HG02798 (cell line): ENCODE measurements around the gene MYLIP.
A peak's percentile ranks its signal among the peaks of the same experiment; 100 is the strongest.

Source experiments
- ATAC-seq: cut with Tn5 transposase; IDR thresholded peaks from one replicate; pipeline ENCODE4 v1.9.1; 2021; ENCODE audit warnings: mild to moderate bottlenecking; ENCODE audit not compliant: unreplicated experiment, poor library complexity

The MYLIP gene

DNA sequence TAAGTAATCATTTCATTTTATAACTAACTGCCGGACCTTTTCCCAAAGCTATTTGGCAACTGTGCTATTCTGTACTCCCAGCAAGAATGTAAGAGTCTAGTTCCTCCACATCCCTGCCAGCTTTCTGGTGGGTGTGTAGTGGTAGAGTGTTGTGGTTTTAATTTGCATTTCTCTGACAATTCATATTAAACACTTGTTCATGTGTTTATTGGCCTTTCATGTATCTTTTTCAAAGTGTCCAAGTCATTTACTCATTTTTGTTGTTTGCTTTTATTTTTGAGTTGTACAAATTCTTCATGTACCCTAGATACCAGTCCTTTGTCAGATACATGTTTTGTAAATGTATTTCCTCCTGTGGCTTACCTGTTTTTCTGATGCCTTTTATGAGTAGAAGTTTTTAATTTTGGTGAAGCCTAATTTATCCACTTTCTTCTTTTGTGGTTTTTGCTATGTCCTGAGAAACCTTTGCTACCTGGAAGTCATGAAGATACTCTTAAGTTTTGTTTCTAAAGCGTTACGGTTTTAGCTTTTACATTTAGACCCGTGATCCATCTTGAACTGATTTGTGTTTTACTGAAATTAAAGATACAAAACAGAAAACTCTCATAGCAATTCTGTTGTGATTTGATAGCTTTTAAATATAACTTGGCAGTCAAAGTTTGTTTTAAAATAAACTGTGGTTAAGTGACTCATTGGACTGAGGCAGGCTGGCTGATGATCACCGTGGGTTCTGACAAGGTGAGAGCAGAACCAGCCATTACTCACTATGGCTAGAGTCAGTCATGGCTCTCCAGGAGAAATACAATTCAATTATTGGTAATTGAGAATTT is 8.0 kb downstream of the MYLIP start:
- peak; percentile 66 for ATAC-seq

DNA sequence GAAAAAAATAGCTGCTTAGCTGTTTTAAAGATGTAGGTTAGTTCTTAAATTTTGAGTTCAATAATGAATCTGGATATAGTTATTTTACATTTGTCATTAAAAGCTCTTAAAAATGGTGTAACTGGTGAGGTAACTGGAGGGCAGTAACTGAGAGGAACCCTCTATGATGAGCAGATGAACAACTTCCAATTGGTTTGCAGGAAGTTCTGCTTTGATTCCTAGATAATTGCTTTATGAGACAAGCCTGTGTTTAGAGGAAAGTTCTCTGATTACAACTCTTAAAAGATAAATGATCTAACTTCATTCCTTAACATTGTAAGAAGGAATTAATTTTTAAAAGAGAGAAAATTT is 8.5 kb downstream of the MYLIP start:
- ATAC-seq, result no peak

DNA sequence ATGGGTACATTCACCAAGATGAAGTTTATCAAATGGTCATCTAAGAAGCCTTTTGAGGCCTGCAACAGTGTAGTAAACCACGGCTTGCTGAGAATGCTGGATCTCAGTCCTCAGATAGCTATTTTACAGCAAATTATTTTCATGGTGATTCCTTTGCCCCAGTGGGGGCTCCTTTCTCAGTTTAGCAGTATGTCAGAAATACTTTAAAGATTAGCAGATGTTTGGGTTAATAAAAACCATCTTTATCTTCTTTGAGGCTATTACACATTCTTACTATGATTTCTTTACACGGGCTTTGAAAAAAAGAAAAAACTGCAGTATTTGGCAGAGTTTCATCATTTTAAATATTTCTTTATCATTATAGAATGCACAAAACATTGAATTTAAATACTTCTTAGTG is 10.7 kb downstream of the MYLIP start:
- no peak for ATAC-seq

DNA sequence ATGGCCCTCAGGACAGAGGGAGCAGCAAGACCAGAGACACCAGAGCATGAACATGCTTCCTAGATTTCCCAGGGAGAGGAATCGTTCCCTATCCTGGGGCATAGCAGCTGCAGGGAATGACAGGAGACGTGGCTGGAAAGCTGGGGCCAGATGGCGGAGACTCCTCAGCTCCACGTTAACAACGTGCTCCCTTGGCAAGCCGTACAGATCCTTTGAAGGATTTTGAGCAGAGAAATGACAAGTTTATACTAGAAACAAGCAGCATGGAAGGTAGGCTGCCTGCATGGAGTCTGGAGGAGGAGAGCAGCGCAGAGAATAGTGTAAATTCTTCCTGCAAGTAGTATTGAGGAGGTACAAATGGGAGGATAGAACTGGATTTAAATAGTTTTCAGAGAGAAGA is 11.7 kb downstream of the MYLIP start:
- no peak for ATAC-seq

DNA sequence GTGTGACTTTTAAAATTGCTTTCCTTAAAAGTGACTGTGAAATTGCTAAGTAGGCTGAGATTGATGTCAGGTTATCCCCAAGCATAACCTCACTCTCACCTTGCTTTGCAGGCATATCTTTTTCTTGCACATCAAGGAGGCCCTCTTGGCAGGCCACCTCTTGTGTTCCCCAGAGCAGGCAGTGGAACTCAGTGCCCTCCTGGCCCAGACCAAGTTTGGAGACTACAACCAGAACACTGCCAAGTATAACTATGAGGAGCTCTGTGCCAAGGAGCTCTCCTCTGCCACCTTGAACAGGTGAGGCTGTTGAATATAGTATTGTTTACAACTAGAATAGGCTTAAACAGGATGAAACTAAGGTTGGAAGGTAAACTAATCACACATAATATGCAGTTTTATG is 12.6 kb downstream of the MYLIP start:
- no peak for ATAC-seq

DNA sequence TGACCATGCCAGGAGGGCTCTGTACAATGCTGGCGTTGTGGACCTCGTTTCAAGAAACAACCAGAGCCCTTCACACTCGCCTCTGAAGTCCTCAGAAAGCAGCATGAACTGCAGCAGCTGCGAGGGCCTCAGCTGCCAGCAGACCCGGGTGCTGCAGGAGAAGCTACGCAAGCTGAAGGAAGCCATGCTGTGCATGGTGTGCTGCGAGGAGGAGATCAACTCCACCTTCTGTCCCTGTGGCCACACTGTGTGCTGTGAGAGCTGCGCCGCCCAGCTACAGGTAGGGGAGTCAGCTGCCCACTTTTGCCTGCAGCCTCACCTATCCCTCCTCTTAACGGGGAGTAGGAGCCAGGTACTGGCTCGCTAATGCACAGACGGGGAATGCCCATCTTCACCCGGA is 16.2 kb downstream of the MYLIP start:
- no peak for ATAC-seq

DNA sequence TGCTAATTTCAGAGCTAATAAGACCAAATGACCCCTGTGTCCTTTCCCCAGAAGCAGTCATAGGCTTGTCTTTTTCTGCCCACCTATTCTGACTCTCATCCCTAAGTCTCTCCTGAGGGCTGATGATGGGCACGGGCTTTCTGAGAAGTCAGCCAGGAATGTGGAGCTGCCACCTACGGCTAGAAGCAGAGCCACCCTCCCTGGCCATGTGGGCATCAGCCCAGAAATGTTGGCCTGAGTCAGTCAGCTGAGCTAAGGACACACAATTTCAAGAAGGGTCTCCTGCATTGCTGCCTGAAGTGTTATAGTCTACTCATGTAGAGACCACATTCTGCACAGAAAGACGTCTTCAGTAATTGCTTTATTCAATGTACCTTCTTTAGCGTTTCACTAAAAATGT is 17.1 kb downstream of the MYLIP start:
- ATAC-seq, result no peak

DNA sequence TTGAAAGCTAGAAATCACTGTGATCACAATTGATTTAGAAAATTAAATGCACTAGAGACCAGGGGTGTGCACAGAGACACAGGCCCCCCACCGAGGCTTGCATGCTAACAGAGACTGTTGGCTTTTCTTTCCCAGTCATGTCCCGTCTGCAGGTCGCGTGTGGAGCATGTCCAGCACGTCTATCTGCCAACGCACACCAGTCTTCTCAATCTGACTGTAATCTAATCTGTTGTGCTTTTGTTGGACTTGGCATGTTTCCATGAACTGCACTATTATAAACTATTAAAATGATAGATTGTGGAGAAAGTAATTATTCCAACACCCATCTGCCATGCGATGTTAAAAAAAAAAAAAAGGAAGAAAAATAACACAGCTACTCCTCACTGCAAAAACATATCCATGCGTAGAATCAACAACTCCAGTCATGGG is 17.7 kb downstream of the MYLIP start:
- ATAC-seq, result no peak

DNA sequence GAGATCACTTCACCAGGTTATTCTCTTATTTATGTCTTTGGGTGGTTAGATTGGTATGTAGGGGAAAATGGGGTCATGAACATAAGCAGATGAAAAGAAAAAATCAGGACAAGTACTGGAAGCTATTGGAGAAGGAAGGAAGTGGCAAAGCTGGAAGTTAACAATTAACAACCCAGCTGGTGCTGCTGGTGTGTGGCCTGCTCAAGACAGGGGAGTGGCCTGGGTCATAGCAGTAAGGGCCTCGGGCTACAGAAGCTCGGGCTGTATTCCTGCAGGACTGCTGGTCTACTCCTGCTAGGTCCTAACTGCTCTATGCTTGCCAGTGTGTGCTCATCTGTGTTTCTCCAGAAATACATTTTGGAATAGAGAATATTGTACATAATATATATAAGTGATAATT is 19.6 kb downstream of the MYLIP start:
- ATAC-seq, result no peak

DNA sequence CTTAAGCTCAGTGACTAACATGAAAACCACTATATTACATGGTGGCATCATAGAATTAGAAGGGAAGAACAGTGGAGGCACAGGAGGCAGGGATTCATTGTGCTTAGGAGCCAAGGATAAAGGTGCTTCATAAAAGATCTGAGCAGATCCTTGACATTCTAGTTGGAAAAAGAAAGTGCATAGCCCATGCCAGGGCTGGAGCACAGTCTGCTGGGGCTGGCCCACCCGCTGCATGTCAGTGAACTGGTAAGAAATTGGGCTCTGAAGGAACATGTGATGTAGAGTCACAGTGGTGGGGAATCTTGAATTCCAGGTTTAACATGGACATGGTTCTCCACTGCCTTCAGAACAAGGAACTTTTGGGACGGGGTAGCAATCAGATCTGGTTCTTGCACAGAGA is 20.4 kb downstream of the MYLIP start:
- no peak for ATAC-seq

DNA sequence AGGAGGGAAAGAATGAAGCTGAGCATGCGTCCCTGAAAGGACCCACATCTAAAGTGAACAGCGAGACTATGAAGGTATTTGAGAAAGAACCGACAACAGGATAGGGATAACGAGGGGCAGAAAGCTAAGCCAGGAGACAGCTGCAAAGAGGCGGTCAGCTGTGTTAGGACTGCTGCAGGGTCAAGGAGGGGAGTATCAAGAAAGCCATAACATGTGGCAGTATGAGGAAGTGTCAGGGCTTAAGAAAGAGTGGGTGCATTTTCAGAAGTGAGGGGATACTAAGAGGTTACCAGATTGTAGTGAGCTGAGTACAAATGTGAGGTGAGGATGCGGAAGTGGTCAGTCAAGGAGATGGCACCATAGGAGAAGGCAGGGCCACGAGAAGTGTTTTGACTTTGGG is 21.2 kb downstream of the MYLIP start:
- ATAC-seq, result no peak

DNA sequence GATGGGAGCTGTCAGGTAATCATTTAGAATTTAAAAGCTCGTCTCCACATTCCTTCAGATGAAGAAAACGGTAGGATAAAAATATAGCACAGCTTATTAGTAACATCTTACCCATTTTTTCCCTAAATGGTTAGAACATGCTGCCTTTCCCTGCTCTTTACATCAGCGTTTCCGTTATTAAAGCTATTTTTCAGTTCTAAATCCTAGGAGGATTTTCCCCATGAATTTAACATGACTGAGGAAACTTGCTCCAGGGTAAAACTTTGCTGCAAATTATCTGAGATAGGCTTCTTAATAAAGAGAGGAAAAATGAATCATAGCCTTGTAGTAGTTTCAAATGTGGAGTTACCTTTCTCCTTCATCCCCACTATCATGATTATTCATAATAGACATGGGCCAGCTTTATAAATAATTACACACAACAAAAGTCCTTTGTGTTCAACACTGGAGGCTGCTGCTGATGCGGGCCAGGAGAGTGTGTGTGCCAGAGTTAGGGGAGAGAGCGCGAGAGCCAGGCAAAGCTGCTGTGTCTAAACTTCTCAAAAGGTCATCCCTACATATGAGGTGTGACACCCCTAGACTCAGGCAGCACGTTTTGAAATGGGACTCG is 24.4 kb downstream of the MYLIP start:
- no peak for ATAC-seq

DNA sequence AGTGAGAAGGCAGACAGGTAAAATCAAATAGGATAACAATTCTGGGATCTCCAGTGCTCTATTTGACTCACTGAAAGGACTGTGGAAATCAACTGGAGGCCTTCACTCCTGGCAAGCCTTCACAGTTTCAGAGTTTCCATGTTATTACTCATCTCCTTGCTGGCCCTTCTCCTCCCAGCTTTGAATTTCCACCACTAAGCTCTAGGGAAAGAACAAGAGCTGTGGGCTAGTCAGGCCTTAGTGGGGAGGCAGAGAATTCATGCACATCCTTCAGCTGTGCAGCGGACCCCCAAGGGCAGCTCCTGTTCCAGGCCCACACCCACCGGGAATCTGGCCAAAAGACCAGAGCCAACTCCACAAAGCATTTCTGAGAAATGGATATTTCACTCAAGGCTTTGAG is 26.0 kb downstream of the MYLIP start:
- no peak for ATAC-seq

DNA sequence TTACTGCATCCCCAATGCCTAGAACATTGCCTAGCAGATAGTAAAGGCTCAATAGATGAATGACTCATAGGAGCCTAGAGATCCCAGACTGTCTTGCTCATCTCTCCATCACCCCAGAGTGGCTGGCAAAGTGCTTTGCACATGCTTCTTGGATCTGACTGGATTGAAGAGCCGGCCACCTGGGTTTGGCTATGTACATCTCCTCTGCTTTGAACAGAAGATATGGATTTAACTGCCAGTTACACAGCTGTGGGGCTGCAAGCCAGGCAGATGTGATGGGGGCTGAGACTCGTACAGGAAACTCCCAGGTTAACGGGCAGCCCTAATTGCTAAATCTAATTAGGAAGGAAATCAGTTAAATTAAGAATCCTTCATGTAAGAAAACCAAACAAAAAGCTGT is 28.6 kb downstream of the MYLIP start:
- no peak for ATAC-seq

DNA sequence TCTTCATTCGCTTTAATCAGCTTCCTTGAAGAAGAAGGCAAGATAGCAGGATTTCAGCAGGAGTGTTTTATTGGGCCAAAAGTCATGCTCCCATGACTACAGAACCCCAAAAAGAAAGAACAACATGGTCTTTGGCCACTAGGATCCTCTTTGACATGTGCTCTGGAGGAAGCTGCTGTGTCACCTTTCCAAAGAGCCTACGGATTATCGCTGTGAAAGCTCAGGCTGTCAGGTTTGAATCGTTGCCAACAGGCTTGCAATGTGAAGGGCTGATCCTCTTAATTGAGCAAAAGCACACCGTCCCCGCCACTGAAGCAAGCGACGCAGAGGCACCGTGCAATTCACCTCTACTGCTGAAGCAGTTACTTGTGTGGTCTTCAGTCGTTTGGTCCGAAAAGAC is 29.0 kb downstream of the MYLIP start:
- ATAC-seq, result no peak

DNA sequence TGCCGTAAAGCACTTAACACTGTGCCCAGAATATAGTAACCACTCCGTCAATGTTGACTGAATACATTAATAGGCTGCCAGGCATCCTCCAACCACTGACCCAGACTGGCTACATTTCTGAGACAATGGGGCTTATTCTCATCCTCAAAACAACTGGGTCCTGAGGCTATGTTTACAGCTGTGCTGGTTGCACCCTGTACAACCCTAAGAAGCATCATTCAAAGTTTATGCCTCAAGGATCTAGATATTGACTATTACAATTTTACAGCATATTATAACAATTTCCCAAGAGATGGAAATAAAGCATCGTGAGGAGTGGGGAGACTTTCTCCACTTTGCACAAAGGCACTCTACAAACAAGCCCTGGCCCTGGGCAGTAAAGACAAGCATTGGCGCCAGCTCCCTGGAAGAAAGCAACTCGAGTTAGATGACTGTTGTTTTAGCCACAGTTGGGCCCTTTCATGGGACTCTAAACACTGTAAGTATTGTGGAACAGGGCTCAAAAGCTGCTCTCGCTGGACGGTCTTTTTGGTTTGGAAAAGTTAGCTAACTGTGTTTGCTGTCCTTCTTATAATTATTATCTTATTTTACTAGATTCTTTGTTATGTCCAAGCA is 30.2 kb downstream of the MYLIP start:
- ATAC-seq, result no peak

DNA sequence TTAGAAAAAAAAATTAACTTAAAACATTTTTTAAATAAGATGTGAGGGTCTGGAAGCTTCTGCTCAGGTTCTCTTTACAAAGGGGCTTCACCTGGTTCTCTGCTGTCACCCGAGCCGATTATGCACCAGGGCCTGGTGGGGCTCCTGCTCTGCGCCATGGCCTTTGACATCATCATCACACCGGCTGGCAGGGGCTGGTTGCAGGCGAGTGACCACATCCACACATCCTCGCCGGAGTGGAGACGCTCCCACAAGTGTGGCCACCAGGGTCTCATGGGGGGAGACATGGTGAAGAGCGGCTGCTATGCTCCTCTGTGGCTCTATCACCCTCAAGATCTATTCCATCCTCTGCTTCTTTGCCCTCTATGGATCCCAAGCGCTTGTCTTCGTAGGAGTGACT is 31.9 kb downstream of the MYLIP start:
- no peak for ATAC-seq

DNA sequence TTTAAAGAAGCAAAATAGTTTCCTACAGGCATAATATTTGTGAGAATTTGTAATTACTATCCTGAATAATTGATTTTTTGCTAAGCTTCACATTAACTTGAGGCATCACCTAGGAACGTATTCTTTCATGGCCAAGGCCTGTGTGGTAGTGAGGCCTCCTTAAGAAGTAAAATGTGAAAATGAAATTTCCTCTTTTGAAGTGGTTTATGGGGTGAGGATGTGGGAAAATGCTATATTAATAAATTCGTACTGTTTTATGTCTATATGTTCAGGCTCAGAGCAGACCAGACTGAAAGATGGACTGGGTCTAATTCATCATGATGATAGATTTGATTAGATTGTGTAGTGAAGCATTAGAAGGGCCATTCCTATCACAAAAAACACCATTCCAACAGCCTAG is 33.1 kb downstream of the MYLIP start:
- ATAC-seq, result no peak

DNA sequence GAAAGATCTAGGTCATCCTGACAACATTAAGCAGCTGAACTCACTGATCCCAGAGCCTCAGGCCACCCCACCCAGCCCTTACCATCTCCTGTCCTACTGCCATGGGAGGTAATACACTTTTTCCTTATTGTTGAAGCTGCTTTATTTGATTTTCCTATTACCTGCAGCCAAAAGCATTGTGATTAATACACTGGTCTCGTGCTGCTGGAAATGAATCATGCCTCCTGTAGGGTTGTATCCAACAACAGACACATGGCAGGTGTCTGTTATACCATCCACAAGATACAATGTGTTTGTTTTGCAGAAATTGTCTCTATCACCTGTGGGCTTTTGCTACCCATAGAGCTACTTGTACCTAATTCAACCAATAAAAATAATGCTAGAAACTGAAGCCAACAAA is 34.2 kb downstream of the MYLIP start:
- no peak for ATAC-seq

DNA sequence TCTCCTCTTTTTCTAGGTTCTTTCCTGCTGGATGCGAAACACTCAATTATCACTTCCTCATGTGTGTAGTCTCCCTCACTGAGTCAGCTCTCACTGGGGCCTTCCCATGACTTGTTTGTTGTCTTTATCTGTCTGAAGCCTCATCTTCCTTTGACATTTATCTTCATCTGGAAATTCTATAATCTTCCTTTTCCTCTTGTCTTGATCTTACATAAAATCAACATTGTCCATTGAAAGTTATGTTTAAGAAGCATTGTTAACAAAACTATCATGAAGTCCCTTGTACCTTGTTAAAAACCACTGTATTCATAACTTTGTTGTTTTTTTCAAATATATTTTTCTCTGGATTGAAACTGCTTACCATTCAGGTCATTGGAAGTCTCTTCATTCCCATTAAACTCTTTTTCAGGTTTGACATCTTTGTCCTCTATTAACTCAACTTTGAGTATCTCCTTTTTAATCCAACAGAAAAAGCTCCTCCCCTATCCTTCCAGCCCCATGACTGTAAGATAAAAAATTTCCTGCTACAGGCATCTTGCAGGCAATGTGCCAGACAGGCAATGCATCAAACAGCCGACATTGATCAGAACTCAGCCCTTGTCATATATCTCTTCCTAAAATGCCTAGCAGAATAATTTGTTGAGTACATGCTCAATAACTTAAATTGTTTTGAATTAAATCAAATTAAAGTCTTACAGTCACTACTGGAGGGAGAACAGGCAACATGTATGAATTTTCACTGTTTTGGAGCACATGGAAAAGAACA is 34.8 kb downstream of the MYLIP start:
- ATAC-seq, result no peak

DNA sequence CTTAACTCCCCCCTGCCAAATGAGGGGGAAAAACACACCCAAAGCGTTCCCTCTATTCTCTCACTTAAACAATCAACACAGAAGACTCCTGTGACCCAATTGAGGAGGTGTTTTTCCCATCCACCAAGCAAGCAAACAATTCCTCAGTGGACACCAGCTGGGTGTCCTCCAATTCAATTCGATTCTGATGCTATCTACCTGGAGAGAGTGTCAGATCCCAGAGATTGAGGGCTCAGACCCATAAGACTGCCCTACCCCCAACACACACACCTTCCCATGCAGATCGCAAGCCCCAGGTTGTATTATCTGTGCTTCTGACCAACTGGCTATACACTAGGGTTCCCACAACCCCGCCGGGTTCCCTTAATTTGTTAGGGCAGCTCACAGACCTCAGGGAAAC is 36.8 kb downstream of the MYLIP start:
- ATAC-seq, result no peak
